NCI-H1092 (cell line): ENCODE data around the gene ERFL.
"Not testable (repeated sequence)": the region's sequence is repeated elsewhere in the genome, so short reads cannot be mapped to it uniquely, and the experiment has no call there.

Experiments used
- DNase-seq: peaks from one replicate; lab custom pipeline; 2025; lab: John Stamatoyannopoulos, UW

The ERFL gene

GRCh38 chr19:41926763-41927496 is 1.3 kb downstream of the ERFL start:
- DNase-seq, result no peak

- no peak for DNase-seq
Observed at GRCh38 chr19:41926028-41926762, 2.1 kb downstream of the ERFL start.

GRCh38 chr19:41925208-41926003 is 2.8 kb downstream of the ERFL start:
- DNase-seq, result no peak

- DNase-seq, result no peak
Observed at GRCh38 chr19:41924151-41925145, 3.8 kb downstream of the ERFL start.

GRCh38 chr19:41923045-41923788 is 5.0 kb downstream of the ERFL start:
- no peak for DNase-seq

GRCh38 chr19:41922585-41922984 is 5.7 kb downstream of the ERFL start:
- DNase-seq, result no peak

- DNase-seq, result no peak
Observed at GRCh38 chr19:41921577-41922576, 6.4 kb downstream of the ERFL start.

- DNase-seq, result no peak
Observed at GRCh38 chr19:41920882-41921576, 7.2 kb downstream of the ERFL start.

GRCh38 chr19:41919948-41920712 is 8.1 kb downstream of the ERFL start:
- no peak for DNase-seq

- no peak for DNase-seq
Observed at GRCh38 chr19:41918653-41919244, 9.5 kb downstream of the ERFL start.

GRCh38 chr19:41918095-41918494 is 10.2 kb downstream of the ERFL start:
- DNase-seq, result no peak

GRCh38 chr19:41917676-41918075 is 10.6 kb downstream of the ERFL start:
- DNase-seq, result no peak

- DNase-seq, result no peak
Observed at GRCh38 chr19:41915776-41916414, 12.4 kb downstream of the ERFL start.

GRCh38 chr19:41915021-41915775 is 13.1 kb downstream of the ERFL start:
- DNase-seq, result no peak

GRCh38 chr19:41914424-41914834 is 13.8 kb downstream of the ERFL start:
- not testable (repeated sequence) for DNase-seq
